ENCODE data around the gene NDUFV1.
A peak's percentile ranks its signal among the peaks of the same experiment; 100 is the strongest.
"Not testable (repeated sequence)": the region's sequence is repeated elsewhere in the genome, so short reads cannot be mapped to it uniquely, and the experiment has no call there.

The NDUFV1 gene

DNA sequence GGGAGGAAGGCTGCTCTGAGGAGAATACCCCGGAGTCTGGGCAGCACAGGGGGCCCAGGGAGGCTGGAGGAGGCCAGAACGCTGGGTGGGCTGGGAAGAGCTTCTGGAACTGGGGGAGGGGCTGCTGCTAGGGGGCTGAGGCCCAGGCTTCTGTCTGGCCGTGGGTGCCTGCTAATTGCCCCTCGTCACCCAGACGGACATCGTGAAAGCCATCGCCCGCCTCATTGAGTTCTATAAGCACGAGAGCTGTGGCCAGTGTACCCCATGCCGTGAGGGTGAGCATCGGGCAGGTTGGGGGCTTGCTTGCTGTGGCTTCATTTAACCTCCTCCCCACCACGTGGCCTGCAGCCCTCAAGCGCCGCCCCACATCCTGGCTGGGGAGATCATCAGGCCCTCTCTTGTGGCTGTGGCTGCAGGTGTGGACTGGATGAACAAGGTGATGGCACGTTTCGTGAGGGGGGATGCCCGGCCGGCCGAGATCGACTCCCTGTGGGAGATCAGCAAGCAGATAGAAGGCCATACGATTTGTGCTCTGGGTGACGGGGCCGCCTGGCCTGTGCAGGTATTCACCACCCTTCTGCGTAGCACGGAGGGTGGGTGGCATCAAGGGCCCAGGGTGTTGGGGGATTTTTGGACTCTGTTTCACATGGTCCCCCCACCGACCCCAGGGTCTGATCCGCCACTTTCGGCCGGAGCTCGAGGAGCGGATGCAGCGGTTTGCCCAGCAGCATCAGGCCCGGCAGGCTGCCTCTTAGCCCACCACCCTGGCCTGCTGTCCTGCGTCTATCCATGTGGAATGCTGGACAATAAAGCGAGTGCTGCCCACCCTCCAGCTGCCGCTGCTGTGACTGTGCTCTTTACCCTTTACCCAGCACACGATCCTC, 5.2 kb downstream of the NDUFV1 start:
- DNase-seq (ENCODE audit: low spot score), result no peak

DNA sequence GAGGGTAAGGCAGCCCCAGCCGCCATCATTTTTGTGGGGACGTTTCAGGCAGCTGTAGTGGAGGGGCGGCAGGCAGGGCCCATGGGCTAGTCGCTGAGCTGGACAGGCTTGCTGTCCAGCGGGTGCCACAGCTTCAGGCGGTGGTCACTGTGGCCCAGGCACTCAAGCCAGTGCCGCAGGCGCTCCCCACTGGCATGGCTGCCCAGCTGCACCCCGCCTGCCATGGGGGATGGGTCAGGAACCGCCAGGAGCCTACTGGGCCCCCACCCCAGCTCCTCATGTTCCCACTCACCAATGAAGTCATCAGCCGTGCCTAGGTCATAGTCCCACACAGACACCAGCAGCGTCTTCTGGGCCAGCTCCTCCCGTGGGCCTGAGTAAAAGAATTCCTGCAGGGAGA, 6.0 kb downstream of the NDUFV1 start:
- no peak for DNase-seq (ENCODE audit: low spot score)

DNA sequence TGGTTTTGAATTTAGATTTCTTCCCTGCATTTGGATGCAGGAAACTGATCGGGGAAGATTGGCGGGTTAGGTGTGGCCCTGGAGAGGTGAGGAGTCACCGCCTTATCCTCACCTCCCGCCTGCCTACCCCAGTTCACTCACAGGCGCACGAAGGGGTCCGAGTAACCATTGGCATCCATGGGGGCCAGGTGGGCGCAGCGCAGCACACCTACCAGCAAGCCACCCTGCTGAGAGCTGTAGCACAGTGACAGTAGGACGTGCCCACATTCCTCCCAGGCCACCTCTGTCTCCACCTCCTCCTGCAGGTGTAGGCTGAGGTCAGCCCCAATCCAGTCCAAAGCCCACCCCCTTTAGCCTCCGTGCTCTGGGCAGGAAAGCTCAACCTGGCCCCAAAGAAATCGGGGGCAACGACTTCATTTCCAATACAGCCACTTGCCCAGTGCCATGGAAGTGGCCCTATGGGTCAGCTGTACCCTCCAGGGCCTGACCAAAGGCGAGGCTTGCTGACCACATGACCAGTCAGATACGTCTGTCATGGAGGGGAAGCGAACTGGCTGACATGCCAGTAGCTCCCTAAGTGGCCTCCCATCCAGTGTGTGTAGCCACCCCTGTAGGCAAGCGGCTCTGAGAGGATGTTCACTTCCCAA, 6.7 kb downstream of the NDUFV1 start:
- no peak for DNase-seq (ENCODE audit: low spot score)

DNA sequence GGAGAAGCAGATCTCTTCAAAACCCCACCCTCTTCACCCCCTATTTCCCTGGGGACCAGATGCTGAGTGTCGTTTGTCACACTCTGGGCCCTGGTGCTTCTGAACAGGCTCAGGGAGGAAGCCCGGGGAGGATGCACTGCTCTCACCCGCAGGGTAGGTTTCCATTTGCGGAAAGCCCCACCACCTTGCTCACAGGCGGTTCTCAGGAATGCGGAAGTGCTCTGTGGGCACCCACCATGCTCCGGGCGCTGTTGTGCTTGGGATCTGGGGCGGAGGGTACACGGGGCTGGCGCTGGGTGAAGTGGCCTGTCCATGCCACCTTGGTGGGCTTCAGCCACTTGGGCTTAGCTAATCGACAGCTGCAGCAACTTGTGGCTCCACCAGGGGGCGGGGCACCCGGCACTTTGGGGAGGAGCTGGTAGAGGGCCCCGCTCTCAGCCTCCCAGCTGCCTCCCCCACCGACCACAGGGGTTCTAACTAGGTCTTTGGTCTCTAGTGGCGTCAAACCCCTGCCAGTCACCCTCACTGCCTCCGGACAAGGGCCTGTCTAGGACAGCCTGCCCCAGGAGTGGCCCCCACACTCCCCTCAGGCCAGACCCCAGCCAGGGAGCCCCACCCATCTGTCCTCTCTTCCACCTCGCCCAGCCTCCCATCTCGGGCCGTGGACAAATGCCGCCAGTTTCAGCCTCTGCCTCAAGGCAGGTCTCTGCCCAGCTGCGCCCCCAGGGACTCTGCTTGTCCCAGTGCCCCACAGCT, 7.4 kb downstream of the NDUFV1 start:
- peak; percentile 97 for DNase-seq (ENCODE audit: low spot score)

DNA sequence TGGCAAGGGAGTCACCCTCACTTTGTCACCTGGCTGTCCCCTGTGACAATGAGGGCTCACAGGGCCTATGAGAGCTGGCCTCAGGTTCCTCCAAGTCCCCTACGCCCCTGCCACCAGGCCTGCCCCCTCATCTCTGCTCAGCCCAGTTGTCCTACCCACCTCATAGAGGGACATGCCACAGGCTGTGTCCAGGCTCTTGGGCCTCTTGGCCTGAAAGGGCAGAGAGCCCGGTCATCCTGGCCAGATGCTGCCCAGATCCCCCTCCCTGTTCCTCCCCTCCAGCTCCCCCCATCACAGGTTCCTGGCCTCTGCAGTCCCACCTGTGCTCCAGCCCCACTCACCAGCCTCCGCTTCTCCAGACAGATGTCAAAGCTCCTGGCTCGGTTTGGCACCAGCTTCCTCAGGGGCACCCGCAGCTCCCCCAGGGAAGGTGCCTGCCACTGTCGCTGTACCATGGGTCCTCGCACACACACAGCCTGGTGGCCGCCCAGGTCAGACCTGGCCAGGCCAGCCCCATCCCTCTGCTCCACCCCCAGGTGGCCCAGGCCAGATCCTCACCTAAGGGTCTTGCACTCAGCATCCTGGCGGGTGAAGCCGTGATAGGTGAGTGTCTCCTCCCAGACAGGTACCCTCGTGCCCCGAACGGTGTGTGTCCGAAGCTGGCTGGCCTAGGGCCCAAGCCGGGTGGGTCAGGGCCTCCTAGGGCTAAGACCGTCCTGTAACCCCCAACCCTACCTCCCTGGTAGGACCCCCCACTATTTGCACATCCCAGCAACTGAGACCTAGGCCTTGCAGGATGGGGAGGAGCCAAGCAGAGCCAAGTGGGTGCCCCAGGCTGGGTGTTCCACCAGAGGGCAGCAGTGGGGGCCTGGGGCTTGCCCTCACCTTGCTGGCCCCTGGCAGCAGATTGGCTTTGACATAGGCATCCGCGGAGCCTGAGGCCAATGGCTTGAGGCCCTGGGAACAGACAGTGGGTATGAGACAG, 8.3 kb downstream of the NDUFV1 start:
- DNase-seq (ENCODE audit: low spot score), result peak; percentile 72

DNA sequence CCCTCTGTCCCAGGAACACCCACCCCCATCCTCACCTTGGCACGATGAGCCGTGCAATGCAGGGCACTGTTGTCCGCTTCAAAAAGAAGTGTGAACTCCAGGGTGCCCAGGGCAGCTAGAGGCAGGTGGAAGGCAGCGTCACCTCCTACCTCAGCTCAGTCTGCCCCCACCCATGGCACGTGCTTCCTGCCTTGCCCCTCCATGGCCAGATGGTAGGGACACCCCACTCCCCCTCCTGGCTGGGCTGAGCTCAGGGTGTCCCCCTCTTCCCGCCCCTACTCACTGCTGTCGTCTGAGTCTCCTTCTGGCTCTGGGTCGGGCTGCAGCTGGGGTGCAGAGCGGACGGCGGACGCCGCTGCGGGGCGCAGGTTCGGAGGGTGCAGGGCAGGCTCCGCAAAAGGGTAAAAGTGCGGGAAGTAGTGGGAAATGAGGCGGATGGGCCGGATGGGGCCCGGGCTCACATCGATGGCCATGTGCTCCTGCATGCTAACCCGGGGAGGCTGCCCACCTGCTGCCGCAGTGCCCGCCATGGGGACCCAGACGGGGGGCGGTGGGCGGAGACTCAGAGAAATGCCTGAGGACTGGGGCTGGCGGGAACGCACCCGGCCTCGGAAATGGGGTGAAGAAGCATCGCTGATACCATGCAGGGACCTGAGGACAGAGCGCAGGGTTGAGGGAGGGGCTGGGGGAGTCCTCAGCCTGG, 9.1 kb downstream of the NDUFV1 start:
- no peak for DNase-seq (ENCODE audit: low spot score)

DNA sequence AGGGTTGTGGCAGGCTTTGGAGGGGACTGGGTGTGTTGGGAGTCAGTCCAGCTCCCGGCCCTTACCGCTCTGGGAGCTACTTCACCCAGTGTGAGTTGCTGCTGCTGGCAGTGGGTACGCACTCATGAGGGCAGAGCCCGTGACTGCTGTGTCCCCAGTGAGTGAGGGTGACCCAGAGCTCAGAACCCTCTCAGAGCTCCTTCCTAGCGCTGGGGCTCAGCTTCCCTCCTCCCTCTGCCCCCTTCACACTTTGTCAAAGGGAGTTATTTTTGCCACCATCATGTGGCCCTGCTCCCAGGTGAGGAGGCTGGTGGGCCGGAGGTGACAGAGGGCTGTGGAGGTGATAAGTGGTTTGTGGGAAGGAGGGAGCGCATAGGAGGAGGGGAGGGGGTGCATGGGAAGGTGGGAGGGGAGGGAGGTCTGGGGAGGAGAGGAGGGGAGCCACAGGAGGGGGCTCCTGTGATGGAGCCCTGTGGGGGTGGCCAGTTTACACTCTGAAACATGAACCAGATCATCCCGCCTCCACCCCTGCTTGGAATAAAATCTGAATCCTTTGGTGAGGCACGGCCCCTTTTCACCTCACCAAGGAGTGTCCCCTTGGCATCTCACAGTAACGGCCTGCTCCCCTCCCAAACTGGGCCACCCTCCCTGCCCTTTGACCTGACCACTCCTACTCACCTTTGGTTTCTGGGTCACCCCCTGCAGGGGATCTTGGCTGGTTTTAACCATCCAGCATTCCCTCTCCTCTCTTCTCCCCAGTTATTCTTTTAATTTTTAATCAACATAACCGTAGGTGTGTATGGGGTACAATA, 9.9 kb downstream of the NDUFV1 start:
- no peak for DNase-seq (ENCODE audit: low spot score)

DNA sequence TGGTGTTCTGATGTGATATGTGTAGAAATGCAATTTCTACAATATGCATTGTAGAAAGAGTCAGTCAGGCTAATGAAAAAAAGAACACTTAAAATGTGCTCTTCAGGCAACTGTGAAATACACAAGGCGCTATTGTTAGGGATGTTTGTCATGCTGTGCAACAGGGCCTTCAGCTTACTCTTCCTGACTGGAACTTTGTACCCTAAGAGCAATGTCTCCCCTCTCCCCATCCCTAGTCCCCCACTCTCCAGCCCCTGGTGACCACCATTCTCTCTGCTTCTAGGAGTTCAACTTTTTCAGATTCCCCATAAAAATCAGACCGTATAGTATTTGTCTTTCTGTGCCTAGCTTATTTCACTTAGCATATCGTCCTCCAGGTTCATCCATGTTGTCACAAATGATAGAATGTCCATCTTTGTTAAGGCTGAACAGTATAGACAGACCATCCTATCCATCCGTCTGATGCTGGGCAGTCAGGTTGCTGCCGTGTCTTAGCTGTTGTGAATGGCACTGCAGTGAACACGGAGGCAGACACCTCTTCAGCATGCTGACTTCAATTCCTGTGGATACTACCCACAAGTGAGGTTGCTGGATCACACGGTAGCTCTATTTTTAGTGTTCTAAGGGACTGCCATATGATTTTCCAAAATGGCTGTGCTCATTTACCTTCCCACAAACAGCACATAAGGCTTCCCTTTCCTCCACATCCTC, 10.7 kb downstream of the NDUFV1 start:
- DNase-seq (ENCODE audit: low spot score), result no peak

DNA sequence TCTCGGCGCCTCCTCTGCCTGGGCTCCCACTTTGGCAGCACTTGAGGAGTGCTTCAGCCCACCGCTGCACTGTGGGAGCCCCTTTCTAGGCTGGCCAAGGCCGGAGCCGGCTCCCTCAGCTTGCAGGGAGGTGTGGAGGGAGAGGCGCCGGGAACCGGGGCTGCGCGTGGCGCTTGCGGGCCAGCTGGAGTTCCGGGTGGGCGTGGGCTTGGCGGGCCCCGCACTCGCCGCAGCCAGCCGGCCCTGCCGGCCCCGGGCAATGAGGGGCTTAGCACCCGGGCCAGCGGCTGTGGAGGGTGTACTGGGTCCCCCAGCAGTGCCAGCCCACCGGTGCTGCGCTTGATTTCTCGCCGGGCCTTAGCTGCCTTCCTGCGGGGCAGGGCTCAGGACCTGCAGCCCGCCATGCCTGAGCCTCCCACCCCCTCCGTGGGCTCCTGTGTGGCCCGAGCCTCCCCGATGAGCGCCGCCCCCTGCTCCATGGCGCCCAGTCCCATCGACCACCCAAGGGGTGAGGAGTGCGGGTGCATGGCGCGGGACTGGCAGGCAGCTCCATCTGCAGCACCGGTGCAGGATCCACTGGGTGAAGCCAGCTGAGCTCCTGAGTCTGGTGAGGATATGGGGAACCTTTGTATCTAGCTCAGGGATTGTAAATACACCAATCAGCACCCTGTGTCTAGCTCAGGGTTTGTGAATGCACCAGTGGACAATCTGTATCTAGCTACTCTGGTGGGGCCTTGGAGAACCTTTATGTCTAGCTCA, 12.3 kb downstream of the NDUFV1 start:
- not testable (repeated sequence) for DNase-seq (ENCODE audit: low spot score)

DNA sequence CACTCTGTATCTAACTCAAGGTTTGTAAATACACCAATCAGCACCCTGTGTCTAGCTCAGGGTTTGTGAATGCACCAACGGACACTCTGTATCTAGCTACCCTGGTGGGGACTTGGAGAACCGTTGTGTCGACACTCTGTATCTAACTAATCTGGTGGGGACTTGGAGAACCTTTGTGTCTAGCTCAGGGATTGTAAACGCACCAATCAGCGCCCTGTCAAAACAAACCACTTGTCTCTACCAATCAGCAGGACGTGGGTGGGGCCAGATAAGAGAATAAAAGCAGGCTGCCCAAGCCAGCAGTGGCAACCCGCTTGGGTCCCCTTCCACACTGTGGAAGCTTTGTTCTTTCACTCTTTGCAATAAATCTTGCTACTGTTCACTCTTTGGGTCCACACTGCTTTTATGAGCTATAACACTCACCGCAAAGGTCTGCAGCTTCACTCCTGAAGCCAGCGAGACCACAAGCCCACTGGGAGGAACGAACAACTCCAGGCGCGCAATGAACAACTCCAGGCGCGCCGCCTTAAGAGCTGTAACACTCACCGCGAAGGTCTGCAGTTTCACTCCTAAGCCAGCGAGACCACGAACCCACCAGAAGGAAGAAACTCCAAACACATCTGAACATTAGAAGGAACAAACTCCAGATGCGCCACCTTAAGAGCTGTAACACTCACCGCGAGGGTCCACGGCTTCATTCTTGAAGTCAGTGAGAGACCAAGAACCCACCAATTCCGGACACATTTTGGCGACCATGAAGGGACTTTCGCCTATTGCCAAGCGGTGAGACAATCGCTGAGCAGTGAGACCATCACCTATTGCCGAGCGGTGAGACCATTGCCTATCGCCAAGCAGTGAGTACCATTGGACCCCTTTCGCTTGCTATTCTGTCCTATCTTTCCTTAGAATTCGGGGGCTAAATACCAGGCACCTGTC, 13.2 kb downstream of the NDUFV1 start:
- not testable (repeated sequence) for DNase-seq (ENCODE audit: low spot score)

DNA sequence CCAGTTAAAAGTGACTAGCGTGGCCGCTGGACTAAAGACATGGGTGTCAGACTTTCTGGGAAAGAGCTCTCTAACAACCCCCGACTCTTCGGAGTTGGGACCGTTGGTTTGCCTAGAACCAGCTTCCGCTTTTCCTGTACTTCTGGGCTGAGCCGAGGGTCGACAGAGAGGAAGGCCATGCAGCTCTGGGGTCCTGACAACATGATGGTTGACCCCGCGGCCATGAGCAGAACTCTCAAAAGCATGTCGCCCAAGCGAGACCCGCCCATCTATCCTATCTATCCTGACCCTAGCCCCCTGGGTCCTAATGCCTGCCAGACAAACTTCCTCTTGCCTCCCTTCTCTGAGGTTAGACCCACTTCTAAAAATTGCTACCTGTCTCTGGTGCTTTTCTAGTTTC, 13.9 kb downstream of the NDUFV1 start:
- not testable (repeated sequence) for DNase-seq (ENCODE audit: low spot score)

DNA sequence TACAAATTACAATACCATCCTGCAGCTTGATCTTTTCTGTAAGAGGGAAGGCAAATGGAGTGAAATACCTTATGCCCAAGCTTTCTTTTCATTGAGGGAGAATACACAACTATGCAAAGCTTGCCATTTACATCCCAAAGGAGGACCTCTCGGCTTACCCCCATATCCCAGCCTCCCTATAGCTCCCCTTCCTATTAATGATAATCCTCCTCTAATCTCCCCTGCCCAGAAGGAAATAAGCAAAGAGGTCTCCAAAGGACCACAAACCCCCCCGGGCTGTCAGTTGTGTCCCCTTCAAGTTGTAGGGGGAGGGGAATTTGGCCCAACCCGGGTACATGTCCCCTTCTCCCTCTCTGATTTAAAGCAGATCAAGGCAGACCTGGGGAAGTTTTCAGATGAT, 15.2 kb downstream of the NDUFV1 start:
- DNase-seq (ENCODE audit: low spot score), result not testable (repeated sequence)

DNA sequence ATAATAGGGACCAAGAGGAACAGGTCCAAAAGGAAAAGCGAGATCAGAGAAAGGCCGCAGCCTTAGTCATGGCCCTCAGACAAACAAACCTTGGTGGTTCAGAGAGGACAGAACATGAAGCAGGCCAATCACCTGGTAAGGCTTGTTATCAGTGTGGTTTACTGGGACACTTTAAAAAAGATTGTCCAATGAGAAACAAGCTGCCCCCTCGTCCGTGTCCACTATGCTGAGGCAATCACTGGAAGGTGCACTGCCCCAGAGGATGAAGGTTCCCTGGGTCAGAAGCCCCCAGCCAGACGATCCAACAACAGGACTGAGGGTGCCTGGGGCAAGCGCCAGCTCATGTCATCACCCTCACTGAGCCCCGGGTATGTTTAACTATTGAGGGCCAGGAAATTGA, 16.2 kb downstream of the NDUFV1 start:
- DNase-seq (ENCODE audit: low spot score), result not testable (repeated sequence)

DNA sequence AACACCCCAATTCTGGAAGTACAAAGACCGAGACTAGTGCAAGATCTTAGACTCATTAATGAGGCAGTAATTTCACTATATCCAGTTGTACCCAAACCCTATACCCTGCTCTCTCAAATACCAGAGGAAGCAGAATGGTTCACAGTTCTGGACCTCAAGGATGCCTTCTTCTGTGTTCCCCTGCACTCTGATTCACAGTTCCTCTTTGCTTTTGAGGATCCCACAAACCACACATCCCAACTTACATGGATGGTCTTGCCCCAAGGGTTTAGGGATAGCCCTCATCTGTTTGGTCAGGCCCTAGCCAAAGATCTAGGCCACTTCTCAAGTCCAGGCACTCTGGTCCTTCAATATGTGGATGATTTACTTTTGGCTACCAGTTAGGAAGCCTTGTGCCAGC, 17.1 kb downstream of the NDUFV1 start:
- not testable (repeated sequence) for DNase-seq (ENCODE audit: low spot score)

DNA sequence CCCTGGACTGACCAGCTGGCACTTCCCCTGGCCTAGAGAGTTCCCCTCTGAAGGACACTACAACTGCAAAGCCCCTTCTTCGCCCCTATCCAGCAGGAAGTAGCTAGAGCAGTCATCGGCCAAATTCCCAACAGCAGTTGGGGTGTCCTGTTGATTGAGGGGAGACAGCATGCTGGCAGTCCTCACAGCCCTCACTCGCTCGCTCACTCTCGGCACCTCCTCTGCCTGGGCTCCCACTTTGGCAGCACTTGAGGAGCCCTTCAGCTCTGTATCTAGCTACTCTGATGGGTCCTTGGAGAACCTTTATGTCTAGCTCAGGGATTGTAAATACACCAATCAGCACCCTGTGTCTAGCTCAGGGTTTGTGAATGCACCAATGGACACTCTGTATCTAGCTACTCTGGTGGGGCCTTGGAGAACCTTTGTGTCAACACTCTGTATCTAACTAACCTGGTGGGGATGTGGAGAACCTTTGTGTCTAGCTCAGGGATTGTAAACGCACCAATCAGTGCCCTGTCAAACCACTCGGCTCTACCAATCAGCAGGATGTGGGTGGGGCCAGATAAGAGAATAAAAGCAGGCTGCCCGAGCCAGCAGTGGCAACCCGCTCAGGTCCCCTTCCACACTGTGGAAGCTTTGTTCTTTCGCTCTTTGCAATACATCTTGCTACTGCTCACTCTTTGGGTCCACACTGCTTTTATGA, 19.5 kb downstream of the NDUFV1 start:
- DNase-seq (ENCODE audit: low spot score), result not testable (repeated sequence)

DNA sequence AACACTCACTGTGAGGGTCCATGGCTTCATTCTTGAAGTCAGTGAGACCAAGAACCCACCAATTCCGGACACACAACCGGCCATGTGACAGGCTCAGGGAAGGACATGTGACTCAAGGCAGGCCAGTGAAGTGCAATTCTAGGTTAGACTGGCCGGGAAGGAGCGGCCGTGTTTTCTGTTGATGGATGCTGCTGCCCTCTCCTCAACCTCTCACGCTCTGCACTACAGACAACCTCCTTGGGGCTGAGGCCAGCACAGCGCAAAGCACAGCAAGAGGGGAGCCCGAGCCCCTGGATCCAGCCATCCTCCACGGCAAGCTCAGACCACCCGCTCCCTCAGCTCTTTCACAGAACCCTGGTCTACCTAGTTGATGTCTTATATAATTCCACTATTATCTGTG, 20.2 kb downstream of the NDUFV1 start:
- no peak for DNase-seq (ENCODE audit: low spot score)

DNA sequence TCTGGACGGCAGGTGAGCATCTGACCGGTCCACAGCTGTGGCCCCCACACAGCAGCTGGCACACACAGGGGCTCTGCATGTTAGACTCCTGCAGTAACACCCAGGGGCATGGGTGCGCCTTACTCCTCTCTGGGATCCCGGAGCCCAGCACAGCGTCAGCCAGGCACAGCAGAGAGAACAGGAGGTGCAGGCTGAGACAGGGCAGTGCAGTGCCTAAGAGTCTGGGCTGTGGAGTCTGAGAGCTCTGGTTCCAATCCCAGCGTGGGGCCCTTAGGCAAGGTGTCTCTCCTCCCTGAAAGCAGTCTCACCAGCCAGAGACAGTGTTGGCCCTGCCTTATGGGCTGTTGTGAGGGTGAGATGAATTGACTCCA, 20.7 kb downstream of the NDUFV1 start:
- DNase-seq (ENCODE audit: low spot score), result no peak

Measured in NAMALWA (cell line).